ENCODE measurements around the gene TWNK.
"Not testable (repeated sequence)": the region's sequence is repeated elsewhere in the genome, so short reads cannot be mapped to it uniquely, and the experiment has no call there.

The TWNK gene

GRCh38 chr10:100972904-100973535 is 14.3 kb upstream of the TWNK start:
- no peak for DNase-seq (ENCODE audit: low spot score)

- DNase-seq (ENCODE audit: low spot score) = not testable (repeated sequence)
These were observed 11.9 kb upstream of the TWNK start for GRCh38 chr10:100975397-100975796.

GRCh38 chr10:100976906-100977305 is 10.4 kb upstream of the TWNK start:
- no peak for DNase-seq (ENCODE audit: low spot score)

GRCh38 chr10:100977436-100977835 is 9.9 kb upstream of the TWNK start:
- DNase-seq (ENCODE audit: low spot score) = no peak

GRCh38 chr10:100978121-100978900 is 9.0 kb upstream of the TWNK start:
- no peak for DNase-seq (ENCODE audit: low spot score)

GRCh38 chr10:100978901-100979195 is 8.5 kb upstream of the TWNK start:
- DNase-seq (ENCODE audit: low spot score) = no peak

- no peak for DNase-seq (ENCODE audit: low spot score)
These were observed 7.5 kb upstream of the TWNK start for GRCh38 chr10:100979791-100980272.

GRCh38 chr10:100980311-100980710 is 7.0 kb upstream of the TWNK start:
- no peak for DNase-seq (ENCODE audit: low spot score)

GRCh38 chr10:100980711-100981110 is 6.6 kb upstream of the TWNK start:
- DNase-seq (ENCODE audit: low spot score) = no peak

GRCh38 chr10:100981178-100981772 is 6.1 kb upstream of the TWNK start:
- no peak for DNase-seq (ENCODE audit: low spot score)

GRCh38 chr10:100982916-100983830 is 4.2 kb upstream of the TWNK start:
- no peak for DNase-seq (ENCODE audit: low spot score)

- no peak for DNase-seq (ENCODE audit: low spot score)
These were observed 3.3 kb upstream of the TWNK start for GRCh38 chr10:100983868-100984671.

- no peak for DNase-seq (ENCODE audit: low spot score)
These were observed 2.6 kb upstream of the TWNK start for GRCh38 chr10:100984672-100985177.

- no peak for DNase-seq (ENCODE audit: low spot score)
These were observed 2.0 kb upstream of the TWNK start for GRCh38 chr10:100985336-100985735.

- no peak for DNase-seq (ENCODE audit: low spot score)
These were observed 756 bp upstream of the TWNK start for GRCh38 chr10:100986623-100986951.

- DNase-seq (ENCODE audit: low spot score) = no peak
These were observed 324 bp downstream of the TWNK start for GRCh38 chr10:100987685-100988049.

GRCh38 chr10:100988166-100988565 is 823 bp downstream of the TWNK start:
- DNase-seq (ENCODE audit: low spot score) = no peak

GRCh38 chr10:100989088-100989487 is 1.7 kb downstream of the TWNK start:
- no peak for DNase-seq (ENCODE audit: low spot score)

- no peak for DNase-seq (ENCODE audit: low spot score)
These were observed 6.8 kb downstream of the TWNK start for GRCh38 chr10:100993986-100994708.

GRCh38 chr10:100995181-100995580 is 7.8 kb downstream of the TWNK start:
- DNase-seq (ENCODE audit: low spot score) = no peak
